Measurements from ENCODE around the gene TEAD1.

The TEAD1 gene

GRCh38 chr11:12794576-12795230 lies 120.5 kb downstream of the TEAD1 start:
- TF ChIP-seq CTCF (conservative IDR thresholded peaks at IDR 0.05; ENCODE audit: low read depth) = no peak
- 0 out of 2 replicates have a peak overlapping the region, but pooled peaks have one; percentile 22 for H3K27ac ChIP-seq
- ChIA-PET CTCF (interaction anchor here (0.6 kb wide), 1 partner anchor 54 kb away, joined by 3 read pairs; no protein-coding TSS in a partner anchor), POLR2A (ENCODE audit: low non-redundant PET) (no interaction called here)
- no peak for DNase-seq (ENCODE audit: low spot score)

GRCh38 chr11:12797996-12798395 lies 123.8 kb downstream of the TEAD1 start:
- H3K27ac ChIP-seq = no peak overlapping the region
- ChIA-PET CTCF (interaction anchor here (1.4 kb wide), 1 partner anchor 96 kb away, joined by 3 read pairs; no protein-coding TSS in a partner anchor), POLR2A (ENCODE audit: low non-redundant PET) (no interaction called here)
- DNase-seq (ENCODE audit: low spot score) = no peak
- TF ChIP-seq CTCF (conservative IDR thresholded peaks at IDR 0.05; ENCODE audit: low read depth) = no peak

DNA sequence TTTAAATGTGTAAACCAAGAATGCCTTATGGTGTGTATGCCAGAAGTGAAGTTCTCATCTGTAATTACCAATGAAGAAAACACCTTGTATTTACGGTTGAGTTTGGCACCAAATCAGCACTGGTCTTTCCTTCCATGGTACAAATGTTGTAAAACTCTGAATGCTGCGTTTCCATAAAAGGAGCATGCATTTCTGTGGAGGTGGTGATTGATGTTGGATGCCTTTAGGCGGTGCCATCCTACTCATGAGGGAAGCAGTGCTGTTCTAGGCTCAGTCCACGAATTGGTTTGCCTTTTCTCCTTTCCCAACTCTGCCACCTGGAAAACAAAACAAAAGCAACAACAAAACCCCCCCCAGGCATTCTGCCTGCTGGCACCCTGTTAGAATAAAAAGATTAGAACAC lies 124.4 kb downstream of the TEAD1 start:
- DNase-seq (ENCODE audit: low spot score) = no peak
- CTCF ChIA-PET = no interaction called here
- TF ChIP-seq CTCF (conservative IDR thresholded peaks at IDR 0.05; ENCODE audit: low read depth) = no peak
- no peak overlapping the region for H3K27ac ChIP-seq
- POLR2A ChIA-PET (ENCODE audit: low non-redundant PET) = no interaction called here

GRCh38 chr11:12799334-12799835 lies 125.2 kb downstream of the TEAD1 start:
- DNase-seq (ENCODE audit: low spot score) = no peak
- H3K27ac ChIP-seq = no peak overlapping the region
- ChIA-PET CTCF (no interaction called here), POLR2A (ENCODE audit: low non-redundant PET) (no interaction called here)
- TF ChIP-seq CTCF (conservative IDR thresholded peaks at IDR 0.05; ENCODE audit: low read depth) = no peak

- ChIA-PET CTCF (no interaction called here), POLR2A (ENCODE audit: low non-redundant PET) (no interaction called here)
- H3K27ac ChIP-seq = no peak overlapping the region
- TF ChIP-seq CTCF (conservative IDR thresholded peaks at IDR 0.05; ENCODE audit: low read depth) = no peak
- peak; percentile 80 for DNase-seq (ENCODE audit: low spot score)
These were observed 125.9 kb downstream of the TEAD1 start for GRCh38 chr11:12800032-12800671.

DNA sequence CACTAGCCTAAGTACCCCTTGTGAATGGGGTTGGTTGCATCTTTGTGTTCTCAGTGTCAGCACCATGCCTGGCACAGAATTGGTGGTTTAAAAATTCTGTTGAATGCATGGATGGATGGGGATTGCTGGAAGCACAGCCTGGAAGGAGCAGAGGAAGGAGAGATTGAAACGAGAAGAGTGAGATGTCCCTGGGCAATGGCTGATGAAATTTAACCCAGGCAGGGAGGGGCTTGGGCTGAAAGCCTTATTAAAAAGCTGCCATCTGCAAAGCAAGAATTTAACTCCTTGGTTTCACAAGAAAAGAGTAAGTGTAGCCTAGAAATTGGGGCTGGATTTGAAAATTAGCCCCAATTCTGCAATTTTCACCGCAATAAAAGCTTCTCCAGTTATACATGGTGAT lies 126.7 kb downstream of the TEAD1 start:
- no peak overlapping the region for H3K27ac ChIP-seq
- ChIA-PET POLR2A (ENCODE audit: low non-redundant PET) (no interaction called here), CTCF (no interaction called here)
- no peak for TF ChIP-seq CTCF (conservative IDR thresholded peaks at IDR 0.05; ENCODE audit: low read depth)
- no peak for DNase-seq (ENCODE audit: low spot score)

Measured in RWPE1 (cell line).